ENCODE results near the gene RNF4. TPM values are rescaled to one million over a fixed set of nuclear protein-coding genes. Genes with fewer than 3 reads are reported as not detected.
A peak's percentile ranks its signal among the peaks of the same experiment; 100 is the strongest.
"Not testable (repeated sequence)": the region's sequence is repeated elsewhere in the genome, so short reads cannot be mapped to it uniquely, and the experiment has no call there.

Gene RNF4
- total RNA-seq, 2 donors from 2014 or later = 86.3 to 97.0 TPM

GRCh38 chr4:2457481-2458295, 11.2 kb upstream of the RNF4 start:
- DNase-seq (no peak), ATAC-seq (replicated peaks in 1 of 2) (no peak)
- peaks cover 9% of the 10 kb centered on the region for H3K4me1 Mint-ChIP-seq (ENCODE audit: low read depth)
- H3K27ac Mint-ChIP-seq = no peak overlapping the region
- H3K36me3 Mint-ChIP-seq (ENCODE audit: insufficient read depth in 2 of 2) = no peaks in the 10 kb centered on the region
- no peak overlapping the region for H3K4me3 Mint-ChIP-seq
- peaks cover 12% of the 10 kb centered on the region for H3K27me3 Mint-ChIP-seq (ENCODE audit: low read depth)
- H3K9me3 Mint-ChIP-seq = no peaks in the 10 kb centered on the region

GRCh38 chr4:2458546-2459491, 10.1 kb upstream of the RNF4 start:
- DNase-seq (no peak), ATAC-seq (replicated peaks in 1 of 2) (no peak)
- Mint-ChIP-seq H3K9me3 (no peaks in the 10 kb centered on the region), H3K27me3 (ENCODE audit: low read depth) (peaks cover 12% of the 10 kb centered on the region), H3K4me3 (no peak overlapping the region), H3K36me3 (ENCODE audit: insufficient read depth in 2 of 2) (no peaks in the 10 kb centered on the region), H3K27ac (no peak overlapping the region), H3K4me1 (ENCODE audit: low read depth) (peaks cover 15% of the 10 kb centered on the region)

GRCh38 chr4:2459589-2460349, 9.1 kb upstream of the RNF4 start:
- Mint-ChIP-seq H3K9me3 (no peaks in the 10 kb centered on the region), H3K4me3 (no peak overlapping the region), H3K27me3 (ENCODE audit: low read depth) (peaks cover 12% of the 10 kb centered on the region), H3K27ac (no peak overlapping the region), H3K4me1 (ENCODE audit: low read depth) (peaks cover 15% of the 10 kb centered on the region), H3K36me3 (ENCODE audit: insufficient read depth in 2 of 2) (no peaks in the 10 kb centered on the region)
- no peak for DNase-seq
- no peak for ATAC-seq (replicated peaks in 1 of 2)

- no peaks in the 10 kb centered on the region for H3K36me3 Mint-ChIP-seq (ENCODE audit: insufficient read depth in 2 of 2)
- peak overlapping the region; percentile 28 to 83 for H3K4me3 Mint-ChIP-seq
- ATAC-seq (replicated peaks in 1 of 2) = no peak
- no peak overlapping the region for H3K27ac Mint-ChIP-seq
- no peak for DNase-seq
- peaks cover 15% of the 10 kb centered on the region for H3K4me1 Mint-ChIP-seq (ENCODE audit: low read depth)
- no peaks in the 10 kb centered on the region for H3K9me3 Mint-ChIP-seq
- peaks cover 12% of the 10 kb centered on the region for H3K27me3 Mint-ChIP-seq (ENCODE audit: low read depth)
Measured at GRCh38 chr4:2461246-2461960, 7.5 kb upstream of the RNF4 start.

DNA sequence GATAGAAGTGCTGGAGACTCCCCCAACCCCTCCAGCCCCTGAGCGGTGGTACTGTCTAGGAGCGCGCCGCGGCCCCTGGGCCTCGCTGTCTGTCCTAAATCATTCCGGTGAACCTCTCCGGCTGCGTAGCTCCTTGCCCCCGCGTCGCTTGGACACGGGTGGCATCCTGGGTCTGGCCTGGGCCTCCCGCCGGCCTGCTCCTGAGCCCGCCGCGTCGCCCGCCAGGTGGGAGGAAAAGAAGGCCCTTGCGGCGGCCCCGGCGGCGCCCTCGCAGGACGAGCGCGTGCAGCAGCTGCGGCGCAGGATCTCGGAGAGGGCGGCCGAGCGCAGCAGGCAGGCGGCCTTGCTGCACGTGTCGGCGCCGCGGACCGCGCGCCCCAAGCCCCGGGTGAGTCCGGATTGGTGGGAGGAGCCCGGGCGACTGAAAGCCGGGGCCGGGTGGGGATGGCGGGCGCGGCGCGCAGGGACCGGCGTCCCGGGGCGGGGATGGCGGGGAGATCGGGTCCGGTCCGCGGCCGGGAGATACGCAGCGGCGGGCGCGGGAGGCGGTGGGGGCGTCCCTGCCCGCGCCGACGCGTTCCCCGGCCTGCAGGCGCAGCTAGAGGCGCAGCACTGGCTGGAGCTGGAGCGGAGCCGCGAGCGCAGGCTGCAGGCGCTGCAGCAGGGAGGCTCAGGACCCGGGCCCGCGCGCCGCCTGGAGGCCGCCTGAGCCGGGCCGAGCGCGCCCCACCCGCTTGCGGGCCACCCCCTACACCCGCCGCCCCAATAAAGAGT, 6.5 kb upstream of the RNF4 start:
- H3K4me3 Mint-ChIP-seq = peak overlapping the region; percentile 80 to 83

GRCh38 chr4:2462992-2463762, 5.7 kb upstream of the RNF4 start:
- DNase-seq = no peak
- no peaks in the 10 kb centered on the region for H3K36me3 Mint-ChIP-seq (ENCODE audit: insufficient read depth in 2 of 2)

More for the DNA sequence above, 6.5 kb upstream of the RNF4 start:
- DNase-seq (peak; percentile 72 to 76), ATAC-seq (replicated peaks in 1 of 2) (peak; percentile 97)
- Mint-ChIP-seq H3K27ac (no peak overlapping the region), H3K9me3 (no peaks in the 10 kb centered on the region), H3K36me3 (ENCODE audit: insufficient read depth in 2 of 2) (no peaks in the 10 kb centered on the region), H3K4me1 (ENCODE audit: low read depth) (peaks cover 23% of the 10 kb centered on the region), H3K27me3 (ENCODE audit: low read depth) (peaks cover 12% of the 10 kb centered on the region)

DNA sequence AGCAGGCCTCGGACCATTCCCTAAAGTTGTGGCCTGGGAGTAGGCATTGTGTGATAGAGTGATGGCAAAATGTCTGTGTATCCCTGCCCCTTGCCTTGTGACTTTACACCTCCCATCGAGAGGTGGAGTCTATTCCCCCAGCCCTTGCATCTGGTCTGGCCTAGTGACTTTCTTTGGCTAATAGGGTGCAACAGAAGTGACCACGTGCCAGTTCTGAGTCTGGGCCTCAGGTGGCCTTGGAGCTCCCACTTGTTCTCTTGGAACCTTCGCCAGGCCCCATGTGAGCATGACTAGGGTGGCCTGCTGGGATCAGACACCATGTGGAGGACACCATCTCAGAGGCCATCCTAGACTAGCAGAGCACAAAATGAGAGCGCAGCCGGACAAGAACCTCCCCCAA, 3.9 kb upstream of the RNF4 start:
- Mint-ChIP-seq H3K4me3 (no peak overlapping the region), H3K36me3 (ENCODE audit: insufficient read depth in 2 of 2) (peaks cover 0 to 6% of the 10 kb centered on the region in 2 donors), H3K9me3 (no peaks in the 10 kb centered on the region), H3K27me3 (ENCODE audit: low read depth) (peaks cover 12% of the 10 kb centered on the region), H3K27ac (no peak overlapping the region), H3K4me1 (ENCODE audit: low read depth) (peaks cover 32% of the 10 kb centered on the region)
- ATAC-seq (replicated peaks in 1 of 2) (no peak), DNase-seq (no peak)

More at GRCh38 chr4:2462992-2463762, 5.7 kb upstream of the RNF4 start:
- Mint-ChIP-seq H3K4me1 (ENCODE audit: low read depth) (peaks cover 29% of the 10 kb centered on the region), H3K27me3 (ENCODE audit: low read depth) (peaks cover 12% of the 10 kb centered on the region), H3K9me3 (no peaks in the 10 kb centered on the region), H3K27ac (no peak overlapping the region), H3K4me3 (peak overlapping the region; percentile 67 to 74)
- no peak for ATAC-seq (replicated peaks in 1 of 2)

DNA sequence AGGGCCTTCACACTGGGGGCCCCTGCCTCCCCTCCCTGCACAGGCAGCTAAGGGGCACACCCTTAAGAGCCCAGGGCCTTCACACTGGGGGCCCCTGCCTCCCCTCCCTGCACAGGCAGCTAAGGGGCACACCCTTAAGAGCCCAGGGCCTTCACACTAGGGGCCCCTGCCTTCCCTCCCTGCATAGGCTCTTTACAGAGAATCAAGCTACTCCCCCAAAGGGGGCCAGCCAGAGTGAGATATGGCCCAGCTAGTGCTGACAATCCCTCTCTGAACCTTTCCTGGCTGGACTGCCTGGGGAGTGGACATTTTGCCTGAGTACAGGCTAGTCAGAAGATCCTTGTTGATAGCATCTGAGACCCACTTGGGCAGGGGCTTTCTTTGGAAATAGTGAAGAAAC, 3.4 kb upstream of the RNF4 start:
- H3K4me3 Mint-ChIP-seq; H3K36me3 Mint-ChIP-seq (ENCODE audit: insufficient read depth in 2 of 2); DNase-seq; H3K9me3 Mint-ChIP-seq; H3K27ac Mint-ChIP-seq; ATAC-seq (replicated peaks in 1 of 2): not testable (repeated sequence)
- Mint-ChIP-seq H3K27me3 (ENCODE audit: low read depth) (peaks cover 12% of the 10 kb centered on the region), H3K4me1 (ENCODE audit: low read depth) (peaks cover 37% of the 10 kb centered on the region)

GRCh38 chr4:2469192-2469984, 482 bp downstream of the RNF4 start:
- Mint-ChIP-seq H3K4me1 (ENCODE audit: low read depth) (peaks cover 58% of the 10 kb centered on the region), H3K4me3 (peak overlapping the region; percentile 91 to 94), H3K9me3 (no peaks in the 10 kb centered on the region), H3K27me3 (ENCODE audit: low read depth) (no peaks in the 10 kb centered on the region), H3K36me3 (ENCODE audit: insufficient read depth in 2 of 2) (peaks cover 7 to 32% of the 10 kb centered on the region in 2 donors), H3K27ac (peak overlapping the region; percentile 91)
- ATAC-seq (replicated peaks in 1 of 2) = peak; percentile 65 to 68
- DNase-seq = peak; percentile 83 to 87

DNA sequence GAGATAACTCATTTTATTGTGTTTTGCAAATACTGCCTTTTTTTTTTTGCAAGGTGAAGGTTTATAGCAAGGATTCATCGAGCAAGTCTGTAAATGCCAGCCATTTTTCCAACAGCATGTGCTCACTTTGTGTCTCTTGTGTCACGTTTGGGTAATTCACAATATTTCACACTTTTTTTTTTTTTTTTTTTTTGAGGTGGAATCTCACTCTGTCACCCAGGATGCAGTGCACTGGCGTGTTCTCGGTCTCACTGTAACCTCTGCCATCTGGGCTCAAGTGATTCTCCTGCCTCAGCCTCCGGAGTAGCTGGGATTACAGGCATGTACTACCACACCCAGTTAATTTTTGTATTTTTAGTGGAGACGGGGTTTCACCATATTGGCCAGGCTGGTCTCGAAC, 1.9 kb downstream of the RNF4 start:
- peak overlapping the region; percentile 91 to 94 for H3K4me3 Mint-ChIP-seq
- H3K27ac Mint-ChIP-seq = peak overlapping the region; percentile 91
- DNase-seq = no peak
- no peak for ATAC-seq (replicated peaks in 1 of 2)
- H3K27me3 Mint-ChIP-seq (ENCODE audit: low read depth) = no peaks in the 10 kb centered on the region
- H3K9me3 Mint-ChIP-seq = no peaks in the 10 kb centered on the region
- peaks cover 65% of the 10 kb centered on the region for H3K4me1 Mint-ChIP-seq (ENCODE audit: low read depth)
- H3K36me3 Mint-ChIP-seq (ENCODE audit: insufficient read depth in 2 of 2) = peaks cover 10 to 36% of the 10 kb centered on the region in 2 donors

Measured in activated T-cell treated with anti-CD3 and anti-CD28 coated beads, Interleukin-2, amount 50 U/mL, for 72 hours (primary cell).